Measurements from ENCODE around the gene CLASP1.
A peak's percentile ranks its signal among the peaks of the same experiment; 100 is the strongest.

DNA sequence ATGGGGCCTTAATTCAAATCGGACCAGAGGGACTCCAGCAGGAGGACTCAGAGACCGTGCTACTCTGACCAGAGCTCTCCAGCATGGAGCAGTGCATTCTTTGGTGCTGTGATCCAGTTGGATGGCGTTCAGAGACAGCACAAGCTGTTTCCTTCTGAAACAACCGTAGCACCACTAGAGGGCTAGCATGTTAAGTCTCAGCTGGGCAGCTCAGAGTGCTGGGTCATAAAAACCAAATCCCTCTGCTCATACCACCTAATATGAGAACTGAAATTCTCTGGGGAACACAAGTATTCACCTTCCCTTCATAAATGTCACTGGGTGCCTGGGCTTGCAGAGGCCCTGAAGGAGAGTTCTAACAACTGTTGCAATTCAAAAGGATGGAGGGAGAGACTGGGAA is 266.5 kb downstream of the CLASP1 start:
- TF ChIP-seq, protein P1, sequence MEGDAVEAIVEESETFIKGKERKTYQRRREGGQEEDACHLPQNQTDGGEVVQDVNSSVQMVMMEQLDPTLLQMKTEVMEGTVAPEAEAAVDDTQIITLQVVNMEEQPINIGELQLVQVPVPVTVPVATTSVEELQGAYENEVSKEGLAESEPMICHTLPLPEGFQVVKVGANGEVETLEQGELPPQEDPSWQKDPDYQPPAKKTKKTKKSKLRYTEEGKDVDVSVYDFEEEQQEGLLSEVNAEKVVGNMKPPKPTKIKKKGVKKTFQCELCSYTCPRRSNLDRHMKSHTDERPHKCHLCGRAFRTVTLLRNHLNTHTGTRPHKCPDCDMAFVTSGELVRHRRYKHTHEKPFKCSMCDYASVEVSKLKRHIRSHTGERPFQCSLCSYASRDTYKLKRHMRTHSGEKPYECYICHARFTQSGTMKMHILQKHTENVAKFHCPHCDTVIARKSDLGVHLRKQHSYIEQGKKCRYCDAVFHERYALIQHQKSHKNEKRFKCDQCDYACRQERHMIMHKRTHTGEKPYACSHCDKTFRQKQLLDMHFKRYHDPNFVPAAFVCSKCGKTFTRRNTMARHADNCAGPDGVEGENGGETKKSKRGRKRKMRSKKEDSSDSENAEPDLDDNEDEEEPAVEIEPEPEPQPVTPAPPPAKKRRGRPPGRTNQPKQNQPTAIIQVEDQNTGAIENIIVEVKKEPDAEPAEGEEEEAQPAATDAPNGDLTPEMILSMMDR (IDR thresholded peaks at IDR 0.05; ENCODE audit: low read depth, low read length), result peak; percentile 30
- TF ChIP-seq EZH2phosphoT487 (IDR thresholded peaks at IDR 0.05; ENCODE audit: low read depth), result no peak
